ENCODE data around the gene DSCAM.

DNA sequence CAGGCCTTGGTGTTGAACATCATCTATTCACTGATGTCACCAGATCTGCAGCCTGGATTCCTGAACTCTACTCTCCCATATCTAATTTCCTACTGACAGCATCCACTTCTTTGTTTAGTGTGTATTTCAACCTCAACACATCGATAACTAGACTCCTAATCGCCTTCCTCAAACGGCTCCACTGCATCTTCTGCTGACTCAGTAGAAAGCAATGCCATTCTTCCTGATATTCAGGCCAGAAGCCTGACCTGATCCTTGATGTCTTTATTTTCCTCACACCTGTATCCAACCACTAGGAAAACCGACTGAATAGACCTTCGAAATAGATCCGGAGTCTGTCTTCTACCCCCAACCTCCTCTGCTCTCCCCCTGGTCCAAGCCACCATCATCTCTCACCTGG is 512.8 kb downstream of the DSCAM start:
- TF ChIP-seq CTCF (IDR thresholded peaks at IDR 0.05): no peak
- TF ChIP-seq POLR2A (IDR thresholded peaks at IDR 0.05): no peak
